BJ (cell line): ENCODE results near the gene CD9. TPM values are rescaled to one million over a fixed set of nuclear protein-coding genes. Genes with fewer than 3 reads are reported as not detected.

Source experiments
- CTCF ChIA-PET: fragments of 350-600 bp; formaldehyde crosslinking; extraction: SDS; loops from one replicate; lab custom pipeline; 2021; ENCODE audit warnings: antibody characterized with exemption, inconsistent platforms; lab: Yijun Ruan, JAX
- POLR2A ChIA-PET: fragments of 300-600 bp; sonication (Branson Sonifier 250); formaldehyde crosslinking; extraction: SDS; loops from one replicate; lab custom pipeline; 2021; ENCODE audit warnings: antibody characterized with exemption; lab: Charles Lee
- DNase-seq: peaks from one replicate; pipeline ENCODE4 v3.0.0-alpha.2; 2011; ENCODE audit warnings: low read depth
- H3K27me3 ChIP-seq: 2 replicates; pipeline ENCODE4 v1.6.0; 2011; ENCODE audit warnings: low read length; ENCODE audit not compliant: control insufficient read depth, insufficient read depth
- H3K36me3 ChIP-seq: 2 replicates; pipeline ENCODE4 v1.5.1; 2011; ENCODE audit warnings: low read length; ENCODE audit not compliant: control insufficient read depth, insufficient read depth
- H3K4me3 ChIP-seq: 2 replicates; pipeline ENCODE4 v1.5.1; 2011; ENCODE audit warnings: low read depth, mild to moderate bottlenecking, control low read depth, low read length
- polyA plus RNA-seq: library from polyadenylated mRNA; depleted of rRNA; stranded (reverse); fragments of >200 nt; gene quantifications from 2 replicates; pipeline ENCODE4 v1.2.3, GENCODE V29; 2011
- TF ChIP-seq, protein P1 (sequence below): IDR thresholded peaks from 2 replicates; pipeline ENCODE4 v1.5.1; 2011; ENCODE audit warnings: low read depth, mild to moderate bottlenecking, control low read depth, inconsistent platforms, low read length, moderate library complexity; ENCODE audit not compliant: insufficient read depth

The CD9 gene
- polyA plus RNA-seq, 1 experiment = 86.0 TPM

DNA sequence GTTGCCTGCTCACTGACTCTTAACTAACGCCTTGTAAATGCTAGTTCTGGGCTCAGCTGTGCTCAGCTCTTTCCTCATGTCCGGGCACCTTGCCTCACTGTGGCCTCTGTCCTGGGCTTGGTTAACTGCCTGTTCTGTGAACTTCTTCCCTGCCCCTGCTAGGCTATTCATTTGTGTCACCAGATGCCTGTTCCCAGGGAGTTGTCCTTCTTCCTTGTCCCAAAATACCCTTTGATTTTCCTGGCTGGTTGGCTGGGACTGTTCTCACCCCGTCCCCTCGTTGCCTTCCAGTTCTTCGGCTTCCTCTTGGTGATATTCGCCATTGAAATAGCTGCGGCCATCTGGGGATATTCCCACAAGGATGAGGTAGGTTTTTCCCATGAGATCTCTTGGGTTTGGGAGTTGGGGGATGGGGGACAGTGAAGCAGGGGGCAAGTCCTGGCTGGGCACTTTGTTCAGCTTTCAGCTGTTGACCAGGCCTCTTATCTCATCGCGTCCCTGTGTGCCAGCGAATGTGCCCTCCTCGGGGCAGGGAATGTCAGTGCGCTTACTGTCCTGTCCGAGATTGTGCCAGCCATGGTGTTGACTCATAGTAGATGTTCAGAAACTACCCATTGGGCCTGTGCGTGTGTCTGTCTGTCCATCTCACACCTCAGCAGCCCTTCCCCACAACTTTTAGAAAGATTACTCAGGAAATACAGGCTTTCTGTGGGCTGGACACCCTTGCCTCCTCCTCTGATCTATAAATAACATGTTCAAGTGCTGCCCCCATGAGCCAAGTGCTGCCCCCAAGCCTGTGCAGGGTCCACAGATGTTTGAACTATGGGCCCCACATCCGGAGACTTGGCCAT is 33.1 kb downstream of the CD9 start:
- Histone ChIP-seq H3K27me3 (no peaks in the 10 kb centered on the region), H3K4me3 (no peak overlapping the region), H3K36me3 (peaks cover 6% of the 10 kb centered on the region)
- CTCF ChIA-PET = interaction anchor here (0.7 to 1.0 kb wide), 2 partner anchors 33 to 40 kb away, joined by 3 read pairs; partner anchors contain the start of gene CD9
- DNase-seq = no peak
- POLR2A ChIA-PET = no interaction called here
- TF ChIP-seq, protein P1, sequence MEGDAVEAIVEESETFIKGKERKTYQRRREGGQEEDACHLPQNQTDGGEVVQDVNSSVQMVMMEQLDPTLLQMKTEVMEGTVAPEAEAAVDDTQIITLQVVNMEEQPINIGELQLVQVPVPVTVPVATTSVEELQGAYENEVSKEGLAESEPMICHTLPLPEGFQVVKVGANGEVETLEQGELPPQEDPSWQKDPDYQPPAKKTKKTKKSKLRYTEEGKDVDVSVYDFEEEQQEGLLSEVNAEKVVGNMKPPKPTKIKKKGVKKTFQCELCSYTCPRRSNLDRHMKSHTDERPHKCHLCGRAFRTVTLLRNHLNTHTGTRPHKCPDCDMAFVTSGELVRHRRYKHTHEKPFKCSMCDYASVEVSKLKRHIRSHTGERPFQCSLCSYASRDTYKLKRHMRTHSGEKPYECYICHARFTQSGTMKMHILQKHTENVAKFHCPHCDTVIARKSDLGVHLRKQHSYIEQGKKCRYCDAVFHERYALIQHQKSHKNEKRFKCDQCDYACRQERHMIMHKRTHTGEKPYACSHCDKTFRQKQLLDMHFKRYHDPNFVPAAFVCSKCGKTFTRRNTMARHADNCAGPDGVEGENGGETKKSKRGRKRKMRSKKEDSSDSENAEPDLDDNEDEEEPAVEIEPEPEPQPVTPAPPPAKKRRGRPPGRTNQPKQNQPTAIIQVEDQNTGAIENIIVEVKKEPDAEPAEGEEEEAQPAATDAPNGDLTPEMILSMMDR = no peak

DNA sequence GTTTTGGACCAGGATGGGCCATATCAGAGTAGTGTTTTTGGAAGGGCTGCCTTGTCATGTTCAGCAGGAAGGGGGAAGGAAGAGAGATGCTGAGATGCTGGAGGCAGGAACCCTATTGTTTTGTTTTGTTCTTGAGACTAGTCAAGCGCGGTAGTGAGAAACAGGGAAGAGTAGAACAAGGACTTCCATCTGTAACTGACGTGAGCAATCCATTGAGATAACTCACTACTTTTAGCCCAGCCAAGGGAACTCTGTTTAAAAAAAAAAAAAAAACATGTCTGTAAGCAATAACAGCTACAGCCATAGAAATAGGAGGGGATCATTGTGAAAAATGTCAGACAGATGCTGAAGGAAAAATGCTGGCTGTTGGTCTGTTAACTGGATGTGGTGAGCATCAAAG is 34.0 kb downstream of the CD9 start:
- H3K27me3 ChIP-seq = no peaks in the 10 kb centered on the region
- ChIA-PET POLR2A (interaction anchor here (0.6 kb wide), 1 partner anchor 587 kb away, joined by 4 read pairs; no protein-coding TSS in a partner anchor), CTCF (interaction anchor here (1.3 to 1.8 kb wide), 3 partner anchors 11 to 40 kb away, joined by 4 to 7 read pairs (median 4); no protein-coding TSS in a partner anchor)
- TF ChIP-seq, protein P1 = no peak
- H3K36me3 ChIP-seq = peaks cover 8% of the 10 kb centered on the region
- DNase-seq = no peak
- H3K4me3 ChIP-seq = no peak overlapping the region

DNA sequence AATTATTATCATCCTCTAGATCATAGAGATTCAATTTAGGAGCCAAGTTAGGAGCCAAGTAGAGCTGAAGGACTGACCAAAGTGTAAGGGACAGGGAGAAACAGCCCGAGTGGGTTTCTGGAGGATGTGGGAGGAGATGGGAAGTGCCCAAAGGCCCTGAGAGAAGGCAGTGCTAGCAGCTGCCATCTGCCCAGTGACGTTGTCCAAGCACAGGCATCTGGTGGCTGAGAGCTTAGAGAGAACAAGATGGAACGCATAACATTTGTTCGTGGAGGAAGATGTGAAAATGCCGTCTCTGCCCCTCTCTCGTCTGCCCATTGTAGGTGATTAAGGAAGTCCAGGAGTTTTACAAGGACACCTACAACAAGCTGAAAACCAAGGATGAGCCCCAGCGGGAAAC is 34.7 kb downstream of the CD9 start:
- ChIA-PET POLR2A (interaction anchor here (0.6 kb wide), 1 partner anchor 586 kb away, joined by 4 read pairs; no protein-coding TSS in a partner anchor), CTCF (interaction anchor here (0.6 to 1.8 kb wide), 4 partner anchors 10 to 44 kb away, joined by 3 to 7 read pairs (median 4); no protein-coding TSS in a partner anchor)
- Histone ChIP-seq H3K36me3 (peaks cover 10% of the 10 kb centered on the region), H3K4me3 (no peak overlapping the region), H3K27me3 (no peaks in the 10 kb centered on the region)
- TF ChIP-seq, protein P1 = no peak
- no peak for DNase-seq

- ChIA-PET CTCF (interaction anchor here (1.3 to 1.8 kb wide), 3 partner anchors 10 to 42 kb away, joined by 4 to 7 read pairs (median 4); no protein-coding TSS in a partner anchor), POLR2A (no interaction called here)
- H3K4me3 ChIP-seq = no peak overlapping the region
- DNase-seq = no peak
- no peaks in the 10 kb centered on the region for H3K27me3 ChIP-seq
- TF ChIP-seq, protein P1 = no peak
- H3K36me3 ChIP-seq = peaks cover 10% of the 10 kb centered on the region
These were observed 35.3 kb downstream of the CD9 start for GRCh38 chr12:6235499-6235898.

DNA sequence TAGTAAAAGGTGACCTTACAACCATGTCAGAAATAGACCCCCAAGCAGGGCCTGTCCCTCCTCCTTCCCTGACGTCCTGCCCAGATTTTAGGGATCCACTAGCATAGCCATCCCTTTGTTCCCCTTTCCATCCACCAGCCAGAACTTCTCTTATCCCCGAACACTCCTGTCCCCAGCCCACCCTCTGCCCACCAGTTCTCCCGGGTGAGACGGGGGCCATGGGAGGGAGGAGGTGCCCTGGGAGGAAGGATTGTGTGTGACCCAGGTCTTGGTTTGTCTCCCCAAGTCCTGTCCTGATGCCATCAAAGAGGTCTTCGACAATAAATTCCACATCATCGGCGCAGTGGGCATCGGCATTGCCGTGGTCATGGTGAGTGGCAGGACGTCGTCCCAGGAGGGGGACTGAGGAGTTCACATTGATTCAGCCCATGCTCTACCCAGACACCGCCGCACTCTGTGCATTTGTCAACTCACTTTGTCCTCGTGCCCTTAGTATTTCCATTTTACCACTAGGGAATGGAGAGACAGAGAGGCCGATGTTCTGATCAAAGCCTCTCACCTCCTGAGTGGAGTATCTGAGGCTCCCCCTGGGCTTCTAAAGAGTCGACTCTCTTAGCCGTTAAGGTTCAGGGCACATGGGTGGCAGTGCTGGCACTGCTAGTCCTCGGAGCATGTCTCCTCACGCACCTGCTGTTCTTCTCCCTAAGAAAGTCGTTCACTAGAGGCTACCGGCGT is 35.9 kb downstream of the CD9 start:
- Histone ChIP-seq H3K27me3 (no peaks in the 10 kb centered on the region), H3K36me3 (peaks cover 10% of the 10 kb centered on the region), H3K4me3 (no peak overlapping the region)
- ChIA-PET CTCF (no interaction called here), POLR2A (no interaction called here)
- DNase-seq = no peak
- TF ChIP-seq, protein P1 = no peak
